Subcutaneous adipose tissue (tissue), 4 donors: Measurements from ENCODE around the gene DCAF11. TPM values are rescaled to one million over a fixed set of nuclear protein-coding genes. Genes with fewer than 3 reads are reported as not detected.

Experiments
- total RNA-seq, 4 donors: library from RNA; depleted of rRNA; stranded (reverse); fragments of >200 nt; gene quantifications; one replicate each; pipeline ENCODE4 v1.1.0, GENCODE V29; 2016
- TF ChIP-seq, protein P1 (sequence below): fragments of 450-650 bp; IDR thresholded peaks from one replicate; pipeline ENCODE4 v1.5.1; 2016; ENCODE audit warnings: low read depth, mild to moderate bottlenecking, control low read depth, antibody characterized with exemption, moderate library complexity

DCAF11 gene
- total RNA-seq, 4 donors from 2014 or later = 39.6 to 83.5 (median 53.2) TPM

DNA sequence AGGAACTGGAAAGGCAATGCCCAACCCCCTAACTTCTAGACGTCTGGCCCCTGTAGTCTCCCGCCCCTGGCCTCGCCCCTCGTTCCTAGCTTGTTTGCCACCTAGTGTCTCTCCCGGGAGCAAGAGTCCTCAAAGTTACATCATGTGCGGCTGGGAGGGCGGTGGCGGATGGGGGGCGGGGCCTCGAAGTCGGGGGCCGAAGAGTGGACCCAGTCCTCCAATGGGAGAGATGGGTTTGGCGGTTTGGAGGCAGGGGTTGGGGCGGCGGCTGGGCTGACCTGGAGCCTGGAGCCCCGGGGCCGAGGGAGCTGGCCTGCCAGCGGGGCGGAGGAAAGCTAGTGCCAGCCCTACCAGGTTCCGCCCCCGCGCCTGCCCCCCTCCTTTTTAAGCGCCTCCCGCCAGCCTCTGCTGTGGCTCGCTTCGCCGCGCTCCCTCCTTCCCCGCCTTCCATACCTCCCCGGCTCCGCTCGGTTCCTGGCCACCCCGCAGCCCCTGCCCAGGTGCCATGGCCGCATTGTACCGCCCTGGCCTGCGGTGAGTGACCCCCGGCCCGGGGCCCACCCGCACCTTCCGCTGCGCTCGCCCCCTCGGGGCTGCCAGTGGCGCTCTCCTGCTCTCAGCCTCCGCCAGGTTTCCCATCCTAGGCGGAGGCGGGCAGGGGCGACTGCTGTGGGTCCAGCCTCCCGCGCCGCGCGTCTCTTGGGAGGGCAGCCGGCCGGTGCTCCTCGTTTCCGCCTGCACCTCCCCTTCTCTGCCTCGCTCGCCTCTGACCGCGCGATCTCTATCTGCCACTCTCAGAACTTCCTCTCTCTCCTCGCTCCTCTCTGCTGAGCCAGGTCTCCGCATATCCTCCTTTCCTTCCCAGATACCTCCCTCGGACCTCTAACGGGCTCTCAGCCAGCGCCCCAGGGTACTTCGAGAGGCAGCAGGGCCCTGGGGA lies 20.4 kb upstream of the DCAF11 start, which contains the start of gene PCK2:
Gene PCK2 (plus strand): TSS at position 411 of the 940 bp plus-strand sequence. CDS start 95 bp downstream, at position 506.
- TF ChIP-seq, protein P1, sequence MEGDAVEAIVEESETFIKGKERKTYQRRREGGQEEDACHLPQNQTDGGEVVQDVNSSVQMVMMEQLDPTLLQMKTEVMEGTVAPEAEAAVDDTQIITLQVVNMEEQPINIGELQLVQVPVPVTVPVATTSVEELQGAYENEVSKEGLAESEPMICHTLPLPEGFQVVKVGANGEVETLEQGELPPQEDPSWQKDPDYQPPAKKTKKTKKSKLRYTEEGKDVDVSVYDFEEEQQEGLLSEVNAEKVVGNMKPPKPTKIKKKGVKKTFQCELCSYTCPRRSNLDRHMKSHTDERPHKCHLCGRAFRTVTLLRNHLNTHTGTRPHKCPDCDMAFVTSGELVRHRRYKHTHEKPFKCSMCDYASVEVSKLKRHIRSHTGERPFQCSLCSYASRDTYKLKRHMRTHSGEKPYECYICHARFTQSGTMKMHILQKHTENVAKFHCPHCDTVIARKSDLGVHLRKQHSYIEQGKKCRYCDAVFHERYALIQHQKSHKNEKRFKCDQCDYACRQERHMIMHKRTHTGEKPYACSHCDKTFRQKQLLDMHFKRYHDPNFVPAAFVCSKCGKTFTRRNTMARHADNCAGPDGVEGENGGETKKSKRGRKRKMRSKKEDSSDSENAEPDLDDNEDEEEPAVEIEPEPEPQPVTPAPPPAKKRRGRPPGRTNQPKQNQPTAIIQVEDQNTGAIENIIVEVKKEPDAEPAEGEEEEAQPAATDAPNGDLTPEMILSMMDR = no peak

DNA sequence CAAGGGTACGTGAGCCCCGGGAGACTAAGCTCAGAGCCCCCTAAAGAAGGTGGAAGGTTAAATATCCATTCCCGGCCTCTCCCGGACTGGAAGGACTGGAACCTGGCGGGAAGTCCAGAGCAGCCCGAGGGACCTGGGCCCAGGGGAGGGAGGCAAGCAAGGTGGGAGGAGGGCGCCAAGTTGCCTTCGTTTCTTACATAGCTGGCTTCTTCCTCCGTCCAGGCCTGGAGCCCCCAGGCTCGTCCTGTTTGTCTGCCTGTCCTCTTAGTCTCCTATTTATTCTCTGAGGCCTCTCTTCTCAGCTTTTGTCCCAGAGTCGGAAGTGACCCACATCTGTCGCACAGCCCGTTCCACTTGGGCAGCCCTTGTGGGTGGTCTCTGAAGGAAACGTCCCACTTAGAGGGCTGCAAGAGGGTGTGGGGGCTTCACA lies 19.7 kb upstream of the DCAF11 start:
- TF ChIP-seq, protein P1 = no peak

DNA sequence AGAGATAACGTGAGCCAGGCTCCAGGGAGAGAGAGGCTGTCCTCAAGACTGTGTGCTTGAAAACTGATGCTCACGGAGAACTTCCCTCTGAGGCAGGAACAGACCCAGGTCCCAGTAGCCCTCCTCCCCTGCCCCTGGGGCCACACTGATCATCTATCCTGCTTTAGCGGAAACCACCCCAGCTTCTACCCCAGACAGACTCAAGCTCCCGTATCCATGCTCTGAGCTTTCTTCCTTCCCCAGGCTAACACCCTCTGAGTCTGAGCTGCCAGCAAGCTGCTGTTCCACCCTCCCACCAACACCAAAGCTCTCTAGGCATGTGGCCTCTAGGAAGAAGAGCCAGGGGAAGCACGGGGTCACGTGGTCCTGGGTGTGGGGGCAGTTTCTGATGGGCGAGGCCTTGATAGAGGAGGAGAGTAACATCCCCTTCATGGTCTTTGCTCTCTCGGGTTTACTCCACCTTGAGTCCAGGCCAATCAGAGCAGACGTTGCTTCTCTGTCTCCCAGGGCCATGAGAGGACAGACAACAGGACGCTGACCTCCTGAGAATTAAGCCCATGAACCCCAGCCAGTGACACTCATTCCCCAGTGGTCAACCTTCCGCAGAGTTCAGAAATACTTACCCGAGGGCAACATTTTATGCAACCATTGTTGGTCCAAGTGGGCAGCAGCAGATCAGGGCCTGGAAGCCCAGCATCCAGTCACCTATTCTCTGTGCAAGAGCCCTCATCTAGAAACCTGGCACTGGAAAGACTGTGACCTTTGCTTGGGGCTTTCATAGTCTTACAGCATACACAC lies 19.1 kb upstream of the DCAF11 start:
- TF ChIP-seq, protein P1 = no peak

DNA sequence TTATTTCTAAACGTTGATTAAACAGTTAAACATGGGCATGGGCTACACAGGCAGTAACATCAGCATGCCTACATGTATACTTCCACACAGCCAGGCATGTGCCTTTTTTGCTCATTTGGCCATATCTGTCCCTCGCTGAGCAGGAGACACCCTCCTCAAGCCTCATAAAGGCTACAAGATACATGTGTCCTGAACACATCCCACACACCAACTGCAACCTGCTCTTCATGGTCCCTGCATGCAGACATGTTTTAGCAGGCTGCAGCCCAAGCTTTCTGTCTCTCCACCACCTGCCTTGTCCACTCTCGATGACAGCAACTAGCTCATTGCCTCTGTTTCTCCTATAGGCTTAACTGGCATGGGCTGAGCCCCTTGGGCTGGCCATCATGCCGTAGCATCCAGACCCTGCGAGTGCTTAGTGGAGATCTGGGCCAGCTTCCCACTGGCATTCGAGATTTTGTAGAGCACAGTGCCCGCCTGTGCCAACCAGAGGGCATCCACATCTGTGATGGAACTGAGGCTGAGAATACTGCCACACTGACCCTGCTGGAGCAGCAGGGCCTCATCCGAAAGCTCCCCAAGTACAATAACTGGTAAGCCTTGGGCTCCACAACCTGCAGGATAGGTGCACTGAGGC lies 17.9 kb upstream of the DCAF11 start:
- TF ChIP-seq, protein P1 = no peak

DNA sequence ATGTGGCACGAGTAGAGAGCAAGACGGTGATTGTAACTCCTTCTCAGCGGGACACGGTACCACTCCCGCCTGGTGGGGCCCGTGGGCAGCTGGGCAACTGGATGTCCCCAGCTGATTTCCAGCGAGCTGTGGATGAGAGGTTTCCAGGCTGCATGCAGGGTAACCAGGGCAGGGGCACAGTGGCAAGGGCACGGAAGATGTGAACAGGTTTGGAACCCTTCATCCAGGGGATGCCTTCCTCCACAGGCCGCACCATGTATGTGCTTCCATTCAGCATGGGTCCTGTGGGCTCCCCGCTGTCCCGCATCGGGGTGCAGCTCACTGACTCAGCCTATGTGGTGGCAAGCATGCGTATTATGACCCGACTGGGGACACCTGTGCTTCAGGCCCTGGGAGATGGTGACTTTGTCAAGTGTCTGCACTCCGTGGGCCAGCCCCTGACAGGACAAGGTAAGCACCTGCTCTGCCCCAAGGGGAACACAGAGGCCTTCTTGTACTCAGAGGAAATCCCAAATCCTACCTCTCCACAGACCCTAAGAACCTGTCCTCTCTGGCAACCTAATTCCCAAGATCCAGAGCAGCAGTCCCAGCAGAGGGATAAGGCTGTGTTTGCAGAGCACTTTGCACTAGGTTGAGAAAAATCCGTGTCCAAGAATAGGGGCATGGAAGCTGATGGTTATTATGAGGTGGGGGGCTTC lies 16.2 kb upstream of the DCAF11 start:
- TF ChIP-seq, protein P1 = no peak

DNA sequence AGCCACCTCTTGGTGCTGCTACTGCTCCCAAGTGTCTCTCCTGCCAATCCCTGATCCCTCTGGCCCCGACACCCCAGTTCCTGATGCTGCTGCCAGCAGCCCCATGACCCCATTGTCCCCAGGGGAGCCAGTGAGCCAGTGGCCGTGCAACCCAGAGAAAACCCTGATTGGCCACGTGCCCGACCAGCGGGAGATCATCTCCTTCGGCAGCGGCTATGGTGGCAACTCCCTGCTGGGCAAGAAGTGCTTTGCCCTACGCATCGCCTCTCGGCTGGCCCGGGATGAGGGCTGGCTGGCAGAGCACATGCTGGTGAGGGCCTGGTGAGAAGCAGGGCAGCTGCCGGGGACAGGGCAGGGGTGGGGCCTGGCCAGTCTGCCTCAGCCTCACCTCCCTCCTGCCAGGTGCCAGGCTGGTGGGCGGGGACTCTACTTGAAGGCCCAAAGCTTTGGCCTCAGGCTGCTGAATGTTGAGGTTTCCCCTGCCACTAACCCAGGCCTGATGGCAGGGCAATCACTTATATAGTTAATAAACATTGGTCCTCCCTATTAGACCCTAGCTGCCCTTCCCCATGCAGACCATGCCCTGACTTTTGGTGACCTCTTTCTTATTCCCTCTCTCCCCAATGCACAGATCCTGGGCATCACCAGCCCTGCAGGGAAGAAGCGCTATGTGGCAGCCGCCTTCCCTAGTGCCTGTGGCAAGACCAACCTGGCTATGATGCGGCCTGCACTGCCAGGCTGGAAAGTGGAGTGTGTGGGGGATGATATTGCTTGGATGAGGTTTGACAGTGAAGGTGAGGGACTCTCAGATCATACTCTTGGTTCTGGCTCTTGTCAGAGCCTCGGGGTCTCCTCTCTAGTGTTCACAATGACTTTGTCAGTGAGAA lies 15.4 kb upstream of the DCAF11 start:
- TF ChIP-seq, protein P1 = no peak
